Hematopoietic multipotent progenitor cell treated with erythropoietin and hydrocortisone succinate and interleukin-3 and kit ligand, for 15 days (in vitro differentiated cells): ENCODE measurements around the gene ZNF169.
A peak's percentile ranks its signal among the peaks of the same experiment; 100 is the strongest.
"Not testable (repeated sequence)": the region's sequence is repeated elsewhere in the genome, so short reads cannot be mapped to it uniquely, and the experiment has no call there.

ENCODE experiments used
- DNase-seq: peaks from one replicate; pipeline ENCODE4 v3.0.0-alpha.2; 2015; ENCODE audit warnings: low spot score

The ZNF169 gene

DNA sequence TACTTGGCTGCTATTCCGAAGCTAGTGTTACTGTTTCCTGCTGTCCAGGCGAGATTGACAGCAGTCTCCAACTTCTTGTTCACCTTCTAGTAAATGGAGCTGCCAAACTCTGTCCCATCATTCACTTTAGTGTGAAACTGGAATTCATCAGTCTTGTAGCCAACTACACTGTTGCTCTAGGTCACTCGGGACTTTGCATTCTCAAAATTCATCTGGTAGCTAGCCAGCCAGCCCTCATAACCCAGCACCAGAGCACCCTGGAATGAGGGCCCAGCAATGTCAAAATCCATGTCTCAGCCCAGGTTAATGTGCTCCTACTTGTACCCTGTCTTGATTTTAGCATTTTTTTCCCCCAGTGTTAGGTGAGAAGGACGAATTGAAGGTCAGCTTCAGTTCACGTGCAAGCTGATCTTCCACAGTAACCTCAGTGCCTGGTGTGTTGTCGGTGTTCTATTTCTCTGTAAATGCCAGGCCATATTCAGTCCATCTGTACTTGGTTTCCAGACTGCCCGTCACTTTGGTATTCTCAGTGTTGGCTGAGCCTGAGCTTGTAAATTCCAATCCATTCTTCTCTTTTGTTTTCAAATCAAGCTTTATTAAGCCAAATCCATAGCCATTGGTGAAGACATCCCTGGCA, 28.9 kb downstream of the ZNF169 start:
- DNase-seq, result no peak

DNA sequence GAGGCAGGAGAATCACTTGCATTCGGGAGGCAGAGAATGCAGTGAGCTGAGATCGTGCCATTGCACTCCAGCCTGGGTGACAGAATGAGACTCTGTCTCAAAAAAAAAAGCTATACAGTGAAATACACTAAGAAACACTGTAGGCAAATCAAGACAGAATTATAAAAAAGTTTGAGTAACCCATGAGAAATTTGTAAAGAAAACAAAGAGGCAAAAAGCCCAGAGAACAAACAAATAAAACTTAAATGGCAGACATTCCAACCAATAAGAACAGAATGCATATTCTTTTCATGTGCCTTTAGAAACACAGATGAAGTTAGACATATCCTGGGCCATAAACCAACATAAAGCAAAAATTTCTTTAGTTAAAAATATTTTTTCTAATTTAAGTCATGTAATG, 30.6 kb downstream of the ZNF169 start:
- no peak for DNase-seq

DNA sequence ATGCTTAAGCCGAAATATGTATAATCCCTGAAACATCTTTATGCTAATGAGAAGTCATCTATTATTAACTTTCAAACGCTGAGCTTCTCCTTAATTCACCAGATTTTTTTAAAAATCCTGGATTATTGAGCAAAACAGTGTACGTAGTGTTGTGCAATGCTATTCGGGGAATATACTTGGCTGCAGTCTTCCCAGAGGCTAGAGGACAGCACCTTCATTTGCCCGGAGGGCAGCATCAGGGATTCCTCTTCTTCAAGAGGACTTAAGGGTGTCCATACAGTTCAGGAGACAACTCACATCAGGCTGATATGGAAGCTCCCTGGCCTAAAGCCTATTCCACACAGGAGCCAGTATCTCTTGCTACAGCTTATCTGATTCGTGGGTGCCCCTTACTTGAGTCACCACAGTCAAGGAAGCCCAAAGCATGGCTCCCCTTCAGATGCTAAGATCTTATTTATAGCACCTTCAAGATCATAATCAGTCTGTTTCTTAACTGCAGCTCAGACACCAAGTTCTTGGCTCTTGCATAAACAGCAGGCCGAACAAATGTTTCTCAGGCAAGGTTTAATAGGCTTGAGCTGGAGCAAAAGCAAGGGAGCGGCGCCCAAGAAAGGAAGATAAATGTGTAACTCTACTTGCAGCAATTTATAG, 40.0 kb downstream of the ZNF169 start:
- DNase-seq, result no peak

DNA sequence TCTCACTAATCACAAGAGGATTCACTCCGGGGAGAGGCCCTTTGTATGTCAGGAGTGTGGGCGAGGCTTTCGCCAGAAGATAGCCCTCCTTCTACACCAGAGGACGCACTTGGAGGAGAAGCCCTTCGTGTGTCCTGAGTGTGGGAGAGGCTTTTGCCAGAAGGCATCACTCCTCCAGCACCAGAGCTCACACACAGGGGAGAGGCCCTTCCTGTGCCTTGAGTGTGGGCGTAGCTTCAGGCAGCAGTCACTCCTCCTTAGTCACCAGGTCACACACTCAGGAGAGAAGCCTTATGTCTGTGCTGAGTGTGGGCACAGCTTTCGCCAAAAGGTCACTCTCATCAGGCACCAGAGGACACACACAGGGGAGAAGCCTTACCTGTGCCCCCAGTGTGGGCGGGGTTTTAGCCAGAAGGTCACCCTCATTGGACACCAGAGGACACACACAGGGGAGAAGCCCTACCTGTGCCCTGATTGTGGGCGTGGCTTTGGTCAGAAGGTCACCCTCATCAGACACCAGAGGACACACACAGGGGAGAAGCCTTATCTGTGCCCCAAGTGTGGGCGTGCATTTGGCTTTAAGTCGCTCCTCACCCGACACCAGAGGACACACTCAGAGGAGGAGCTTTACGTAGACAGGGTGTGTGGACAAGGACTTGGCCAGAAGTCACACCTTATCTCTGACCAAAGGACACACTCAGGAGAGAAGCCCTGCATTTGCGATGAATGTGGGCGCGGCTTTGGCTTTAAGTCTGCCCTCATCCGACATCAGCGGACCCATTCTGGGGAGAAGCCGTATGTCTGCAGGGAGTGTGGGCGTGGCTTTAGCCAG, 41.6 kb downstream of the ZNF169 start:
- DNase-seq, result peak; percentile 32

DNA sequence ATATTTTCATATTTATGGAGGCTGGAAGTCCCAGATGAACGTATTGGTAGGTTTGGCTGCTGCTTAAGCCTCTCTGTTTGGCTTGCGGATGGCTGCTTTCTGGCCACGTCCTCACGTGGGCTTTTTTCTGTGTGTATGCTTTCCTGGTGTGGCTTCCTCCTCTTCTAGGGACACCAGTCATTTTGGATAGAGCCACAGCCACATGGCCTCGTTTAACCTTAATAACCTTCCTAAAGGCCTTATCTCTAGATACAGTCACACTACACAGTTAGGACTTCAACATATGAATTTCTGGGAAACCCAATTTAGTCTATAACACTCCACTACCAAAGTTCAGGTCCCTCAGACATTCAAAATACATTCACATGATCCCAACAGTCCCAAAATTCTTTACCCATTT, 42.5 kb downstream of the ZNF169 start:
- DNase-seq, result no peak

DNA sequence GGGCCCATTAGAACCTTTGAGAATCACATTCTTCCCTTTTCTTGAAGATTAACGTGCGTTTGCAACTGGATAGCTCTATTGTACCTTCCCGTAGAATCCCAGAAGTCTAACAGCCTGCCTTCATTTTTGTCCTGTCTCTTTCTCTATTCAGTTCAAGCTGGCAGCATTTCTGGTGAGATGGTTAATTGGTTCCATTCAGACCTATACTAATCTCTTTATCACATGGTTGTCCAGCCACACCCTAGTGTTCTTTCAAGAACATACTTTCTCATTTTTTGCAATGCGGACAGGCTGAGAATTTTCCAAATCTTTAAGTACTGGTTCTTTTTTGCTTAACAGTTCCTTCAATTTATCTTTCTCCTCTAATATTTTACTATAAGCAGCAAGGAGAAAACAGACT, 43.3 kb downstream of the ZNF169 start:
- no peak for DNase-seq

DNA sequence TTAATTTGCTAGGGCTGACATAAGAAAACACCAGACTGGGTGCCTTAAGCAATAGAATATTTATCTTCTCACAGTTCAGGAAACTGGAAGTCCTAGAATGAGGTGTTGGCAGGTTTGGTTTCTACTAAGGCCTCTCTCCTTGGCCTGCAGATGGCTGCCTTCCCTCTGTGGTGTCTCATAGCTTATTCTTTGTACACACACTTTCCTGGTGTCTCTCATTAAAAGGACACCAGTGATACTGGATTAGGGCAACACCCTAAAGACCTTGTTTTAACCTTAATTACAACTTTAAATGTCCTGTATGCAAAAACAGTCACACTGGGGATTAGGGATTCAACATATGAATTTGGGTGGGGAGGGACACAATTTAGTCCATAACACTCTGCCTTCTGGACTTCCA, 44.2 kb downstream of the ZNF169 start:
- DNase-seq, result no peak

DNA sequence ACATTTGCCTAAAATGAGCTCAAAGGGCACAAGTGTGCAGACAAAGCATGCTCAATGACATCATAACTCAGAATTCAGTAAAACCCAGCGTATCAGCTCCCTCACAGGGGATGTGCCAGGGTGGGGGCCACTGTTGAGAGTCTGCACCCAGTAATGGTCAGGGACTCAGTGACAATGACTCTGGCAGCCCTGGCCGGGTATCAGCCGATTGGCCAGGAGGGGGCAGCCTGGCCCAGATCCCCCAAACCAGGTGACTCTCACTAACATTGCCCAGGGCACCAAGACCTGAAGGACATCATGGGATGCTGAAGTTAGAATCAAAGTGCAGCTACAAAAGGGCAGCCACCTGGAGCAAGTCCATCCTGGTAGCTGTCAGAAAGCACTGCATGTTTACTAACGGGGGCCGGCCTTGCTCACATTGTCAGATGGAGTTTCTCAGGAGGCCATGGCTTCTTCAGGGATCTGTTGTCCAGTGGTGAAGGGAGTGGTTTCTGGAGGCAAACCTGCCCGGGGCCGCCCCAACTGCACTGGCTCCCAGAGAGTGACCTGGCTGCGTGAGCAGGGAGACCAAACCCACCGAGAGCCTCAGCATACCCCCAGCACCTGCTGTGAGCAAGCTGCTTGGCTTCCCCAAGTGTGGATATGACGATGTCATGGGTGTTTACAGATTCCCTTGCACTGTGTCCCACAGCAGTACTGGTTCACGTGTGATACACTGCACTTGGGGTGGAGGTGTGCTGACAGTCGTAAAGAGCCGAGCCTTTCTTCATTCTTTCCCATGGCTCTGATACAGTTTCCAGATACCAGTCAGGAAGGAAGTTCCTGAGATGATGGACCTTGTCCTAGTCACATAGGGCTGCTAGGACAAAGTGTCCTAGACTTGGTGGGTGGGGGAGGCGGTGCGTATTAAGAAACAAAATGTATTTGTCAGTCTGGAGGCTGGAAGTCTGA, 56.2 kb downstream of the ZNF169 start:
- DNase-seq, result not testable (repeated sequence)

DNA sequence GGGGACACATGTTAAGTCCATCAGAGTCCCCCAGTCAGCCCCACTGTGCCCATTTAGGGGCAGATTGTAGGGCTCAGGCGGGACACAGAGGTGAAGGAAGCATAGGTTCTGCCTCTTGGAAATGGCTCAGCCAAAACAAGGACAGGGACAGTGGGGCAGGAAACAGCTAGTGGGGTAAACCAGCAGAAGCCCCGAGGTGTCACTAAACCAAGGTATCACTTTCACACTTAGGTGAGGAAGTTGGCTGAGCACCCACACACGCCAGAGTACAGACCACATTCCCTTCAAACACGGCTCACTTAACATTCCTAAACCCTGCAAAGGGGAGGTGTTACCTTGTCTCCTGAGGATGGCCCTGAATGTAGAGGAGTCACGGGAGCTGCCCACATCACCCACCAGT, 57.1 kb downstream of the ZNF169 start:
- not testable (repeated sequence) for DNase-seq

DNA sequence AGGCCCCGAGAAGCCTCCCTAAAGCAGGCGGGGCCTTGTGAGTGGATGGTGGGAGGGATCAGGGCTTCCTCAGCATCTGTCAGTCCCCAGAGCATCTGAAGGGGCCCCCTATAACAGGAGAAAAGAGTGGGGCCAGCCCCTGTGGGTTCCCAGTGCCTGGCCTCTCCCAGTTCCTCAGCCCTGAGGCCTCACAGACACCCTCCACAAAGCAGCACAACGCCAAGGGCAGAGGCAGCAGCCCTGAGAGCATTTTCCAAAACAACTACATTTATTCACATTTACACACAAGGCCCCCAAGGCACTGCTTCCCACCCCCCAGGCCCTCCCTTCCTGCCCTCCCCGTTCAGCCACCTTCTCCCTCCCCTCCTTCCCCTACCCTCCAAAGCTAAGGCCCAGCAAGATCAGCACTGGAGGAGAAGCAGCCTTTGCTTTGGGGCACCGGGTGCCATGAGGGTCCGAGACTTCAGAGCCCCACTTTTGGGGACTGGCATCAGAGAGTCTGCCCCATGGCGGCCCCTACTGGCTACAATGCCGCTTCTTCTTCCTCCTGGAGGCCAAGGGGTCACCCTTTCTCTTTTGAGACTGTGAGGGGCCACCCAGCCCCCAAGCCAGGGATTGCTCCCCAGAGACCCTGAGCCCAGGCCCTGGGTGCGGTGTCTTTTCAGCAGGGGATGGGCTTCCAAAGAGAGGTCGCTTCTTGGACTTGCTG, 59.0 kb downstream of the ZNF169 start:
- DNase-seq, result not testable (repeated sequence)

DNA sequence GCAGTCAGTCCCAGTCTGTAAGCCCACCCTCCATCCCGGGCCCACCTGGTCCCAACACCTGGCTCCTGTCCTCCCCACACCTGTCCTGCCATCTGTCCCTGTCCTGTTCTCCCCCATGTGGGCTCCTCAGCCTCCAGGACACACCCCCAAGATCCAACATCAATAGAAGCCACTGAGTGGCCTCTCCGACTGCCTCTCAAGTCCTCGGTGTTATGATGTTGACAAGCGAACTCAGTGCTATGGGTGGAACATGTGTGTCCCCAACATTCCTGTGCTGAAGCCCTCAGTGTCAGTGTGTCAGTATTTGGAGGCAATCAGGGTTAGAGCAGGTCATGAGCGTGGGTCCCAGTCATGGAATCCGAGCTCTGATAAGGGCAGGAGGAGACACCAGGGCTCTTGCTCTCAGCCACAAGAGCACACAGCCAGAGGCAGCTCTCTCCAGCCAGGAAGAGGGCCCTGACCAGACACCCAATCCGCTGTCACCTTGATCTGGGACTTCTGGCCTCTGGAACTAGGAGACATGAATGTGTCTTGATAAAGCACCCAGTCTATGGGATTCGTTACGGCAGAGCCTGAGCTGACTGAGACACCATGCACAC, 63.3 kb downstream of the ZNF169 start:
- DNase-seq, result not testable (repeated sequence)

DNA sequence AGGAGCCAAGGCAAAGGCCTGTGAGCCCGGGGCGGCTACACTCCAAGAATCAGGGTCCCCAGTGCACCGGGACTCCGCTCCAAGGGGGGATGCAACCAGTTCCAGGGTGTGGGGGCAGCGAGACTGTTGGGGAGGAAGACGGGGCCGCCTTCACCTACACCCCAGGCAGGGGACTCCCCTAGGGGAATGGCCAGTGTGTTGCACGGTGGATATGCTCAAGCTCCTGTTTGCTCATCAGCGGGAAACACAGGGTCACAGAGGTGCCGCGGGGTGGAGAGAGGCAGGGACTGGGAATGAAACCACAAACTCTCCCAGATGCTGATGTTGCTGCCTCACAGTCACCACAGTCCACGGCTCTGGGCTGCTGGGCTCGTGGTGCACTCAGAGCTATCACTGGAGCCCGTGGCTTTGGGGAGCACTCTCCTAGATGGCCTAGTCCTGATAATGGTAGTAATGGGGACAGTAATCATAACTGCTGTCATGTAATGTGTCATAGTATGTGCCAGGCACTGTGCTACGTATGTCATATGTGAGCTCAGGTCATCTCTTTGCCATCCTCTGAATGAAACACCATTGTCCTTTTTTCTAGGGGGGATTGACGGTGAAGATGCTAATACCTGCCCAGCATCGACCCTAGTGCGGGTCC, 64.2 kb downstream of the ZNF169 start:
- not testable (repeated sequence) for DNase-seq

DNA sequence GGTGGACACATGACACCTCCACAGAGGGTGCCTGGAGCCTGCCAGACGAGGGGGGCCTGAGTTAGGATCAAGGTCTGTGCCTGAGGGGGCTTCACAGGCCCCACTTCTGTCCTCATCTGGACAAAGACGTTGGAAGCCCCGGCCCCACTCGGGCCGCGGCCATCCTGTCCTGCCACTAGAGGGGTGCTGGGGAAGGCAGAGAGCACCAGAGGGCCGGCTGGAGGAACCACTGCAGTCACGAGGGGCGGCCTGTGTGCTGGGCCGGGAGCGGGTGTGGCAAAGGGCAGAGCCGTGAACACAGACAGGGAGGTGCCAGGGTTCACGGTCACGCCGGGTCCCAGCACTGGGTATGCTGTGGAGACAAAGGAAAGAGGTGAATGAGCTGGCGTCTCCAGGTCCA, 66.5 kb downstream of the ZNF169 start:
- DNase-seq, result not testable (repeated sequence)

DNA sequence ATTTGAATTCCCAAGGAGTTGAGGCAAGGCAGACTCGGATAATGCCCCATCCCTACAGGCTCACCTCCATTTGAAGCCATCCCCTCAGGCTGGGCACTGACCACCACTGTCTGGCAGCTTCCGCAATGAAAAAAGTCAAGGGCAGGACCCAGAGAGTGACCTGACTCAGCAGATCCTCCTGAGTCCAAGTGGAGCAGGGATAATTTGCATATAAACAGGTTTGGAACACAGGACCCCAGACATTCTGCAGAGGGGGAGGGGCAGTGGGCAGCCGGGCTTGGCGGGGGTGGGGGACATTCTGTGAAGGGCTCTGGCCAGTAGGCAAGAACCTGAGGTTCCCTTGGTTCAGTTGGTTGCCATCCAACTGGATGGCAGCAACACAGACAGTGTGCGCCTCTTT, 69.4 kb downstream of the ZNF169 start, which contains the start of gene NUTM2F:
TSS of gene NUTM2F (minus strand) at position 101 of the 400 bp plus-strand sequence. CDS start at position 80, 21 bp downstream.
- DNase-seq, result not testable (repeated sequence)

DNA sequence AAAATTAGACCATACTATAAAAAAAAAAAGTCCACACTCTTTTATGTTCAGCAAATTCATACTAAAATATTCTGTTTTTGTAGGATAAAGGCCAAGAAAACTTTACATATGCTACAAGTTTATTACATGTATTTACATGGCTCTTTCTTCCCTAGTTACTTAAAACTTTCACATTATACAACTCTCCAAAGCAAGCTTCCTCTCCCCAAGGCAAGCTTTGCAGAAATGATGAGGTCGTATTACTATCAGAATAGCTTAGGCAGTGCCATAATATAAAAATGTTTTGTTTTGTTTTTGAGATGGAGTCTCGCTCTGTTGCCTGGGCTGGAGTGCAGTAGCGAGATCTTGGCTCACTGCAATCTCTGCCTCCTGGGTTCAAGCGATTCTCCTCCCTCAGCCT, 77.3 kb downstream of the ZNF169 start:
- not testable (repeated sequence) for DNase-seq

DNA sequence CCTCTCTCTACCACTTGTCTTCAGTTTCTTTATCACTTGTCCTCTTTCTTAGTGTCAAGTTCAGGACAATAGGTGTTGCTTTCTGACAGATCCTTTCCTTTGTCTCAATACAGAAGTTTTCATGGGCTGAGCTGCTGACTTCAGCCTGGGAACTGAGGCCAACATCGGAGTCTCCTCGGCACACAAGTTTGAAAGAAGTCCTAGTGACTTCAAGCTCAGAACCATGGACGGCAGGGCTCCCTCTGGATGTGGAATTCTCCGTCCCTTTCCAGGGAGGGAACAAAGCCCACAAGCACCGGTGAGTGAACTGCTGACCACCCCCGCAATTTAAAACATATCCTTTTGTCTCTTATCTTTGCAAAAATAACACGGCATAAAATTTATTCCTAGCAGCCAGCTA, 79.6 kb downstream of the ZNF169 start:
- DNase-seq, result not testable (repeated sequence)

DNA sequence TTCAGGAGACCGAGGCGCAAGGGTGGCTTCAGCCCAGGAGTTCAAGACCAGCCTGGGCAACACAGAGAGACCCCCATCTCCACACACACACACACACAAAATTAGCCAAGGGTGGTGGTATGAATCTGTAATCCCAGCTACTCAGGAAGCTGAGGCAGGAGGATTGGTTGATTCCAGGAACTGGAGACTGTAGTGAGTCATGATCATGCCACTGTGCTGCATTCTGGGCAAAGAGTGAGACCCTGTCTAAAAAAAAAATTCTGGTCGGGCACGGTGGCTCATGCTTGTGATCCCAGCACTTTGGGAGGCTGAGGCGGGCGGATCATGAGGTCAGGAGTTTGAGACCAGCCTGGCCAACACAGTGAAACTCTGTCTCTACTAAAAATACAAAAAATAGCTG, 80.6 kb downstream of the ZNF169 start:
- DNase-seq, result not testable (repeated sequence)

DNA sequence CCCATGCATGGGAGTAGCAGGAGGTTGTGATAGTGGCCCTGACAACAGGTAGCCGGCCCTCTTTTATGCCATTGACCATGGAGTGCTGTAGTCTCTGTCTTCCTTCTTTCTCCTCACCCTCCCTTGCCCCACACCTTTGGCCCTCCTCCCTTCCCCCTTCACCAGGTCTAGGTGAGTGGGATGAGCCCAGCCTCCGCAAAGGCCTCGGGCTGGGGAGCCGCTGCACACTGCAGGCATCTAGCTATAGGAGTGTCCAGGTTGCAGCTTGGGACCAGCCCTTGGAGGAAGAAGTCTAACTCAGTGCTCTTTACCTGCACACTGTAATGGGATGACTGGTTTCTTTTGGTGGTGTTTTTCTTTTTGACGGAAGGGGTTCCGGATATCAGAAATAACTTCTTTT, 81.7 kb downstream of the ZNF169 start:
- not testable (repeated sequence) for DNase-seq

DNA sequence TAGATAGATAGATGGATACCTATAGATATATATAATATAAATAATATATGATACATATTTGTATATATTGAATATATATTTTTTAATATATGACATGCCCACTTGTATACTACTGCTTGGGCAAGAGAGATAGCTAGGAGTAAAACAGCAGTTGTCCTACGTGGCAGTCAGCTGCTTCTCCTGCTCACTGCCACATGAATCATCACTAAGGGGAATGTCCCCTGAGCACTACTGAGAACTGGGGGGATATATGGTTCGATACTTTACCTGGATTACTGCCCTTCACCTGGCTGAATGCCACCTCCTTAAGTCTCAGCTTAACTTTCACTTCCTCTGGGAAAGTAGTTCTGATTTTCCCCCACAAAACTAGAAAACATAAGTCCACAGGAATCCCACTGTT, 82.6 kb downstream of the ZNF169 start:
- DNase-seq, result not testable (repeated sequence)

DNA sequence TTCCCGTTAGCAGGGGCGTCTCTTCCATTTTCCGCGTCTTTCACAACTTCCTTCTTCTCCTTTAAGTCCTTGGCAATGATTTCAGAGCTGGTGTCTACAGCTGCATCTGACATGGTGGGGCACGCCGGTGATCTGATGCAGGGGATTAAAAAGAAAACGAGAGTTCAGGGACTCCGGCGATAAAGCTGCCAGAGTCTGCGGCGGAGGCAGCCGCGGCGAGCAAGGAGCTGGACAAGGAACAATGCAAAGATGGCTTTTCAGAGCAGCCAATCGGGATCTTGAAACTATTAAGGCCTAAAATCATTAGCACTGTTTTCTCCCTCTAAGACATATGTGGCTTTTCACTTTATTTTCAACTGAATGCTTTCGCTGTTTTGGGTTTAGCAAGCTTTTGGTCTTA, 88.4 kb downstream of the ZNF169 start:
- not testable (repeated sequence) for DNase-seq
